Naive thymus-derived CD4-positive, alpha-beta T cell (primary cell): ENCODE measurements around the gene TMPRSS13. TPM values are rescaled to one million over a fixed set of nuclear protein-coding genes. Genes with fewer than 3 reads are reported as not detected.
A peak's percentile ranks its signal among the peaks of the same experiment; 100 is the strongest.

Source experiments
- ATAC-seq: fragments of 150-1000 bp; cut with Tn5 transposase; 2 replicates; pipeline ENCODE4 v1.10.0; 2021; ENCODE audit warnings: mild to moderate bottlenecking, moderate library complexity
- CTCF ChIA-PET: fragments of 350-600 bp; sonication (Branson Sonifier 250); formaldehyde crosslinking; loops from one replicate; lab custom pipeline; 2021; ENCODE audit warnings: antibody characterized with exemption; lab: Charles Lee
- POLR2A ChIA-PET: fragments of 350-600 bp; sonication (Branson Sonifier 250); formaldehyde crosslinking; loops from one replicate; lab custom pipeline; 2021; ENCODE audit warnings: antibody characterized with exemption, inconsistent platforms; lab: Charles Lee
- DNase-seq, 9 donors: peaks; one replicate each; pipeline versions ENCODE4 v3.0.0 to v3.0.0-alpha.2; 2020 to 2022; ENCODE audit warnings: mixed read lengths in 1 of 9
- H3K27ac ChIP-seq: one replicate; pipeline ENCODE4 v1.7.0; 2013; ENCODE audit warnings: mild to moderate bottlenecking, low read depth, low read length, moderate library complexity
- H3K27me3 ChIP-seq, 2 donors: one replicate each; pipeline ENCODE4 v1.7.0; 2013; ENCODE audit warnings: low read length in 2 of 2, mild to moderate bottlenecking in 2 of 2, moderate library complexity in 2 of 2; ENCODE audit not compliant: control insufficient read depth in 2 of 2, insufficient read depth in 2 of 2
- H3K36me3 ChIP-seq, 3 experiments: 1 replicate in 2 of 3; 2 replicates in 1 of 3; pipeline ENCODE4 v1.7.0; 2013; ENCODE audit warnings: low read length in 3 of 3, mild to moderate bottlenecking in 3 of 3, moderate library complexity in 1 of 3; ENCODE audit not compliant: insufficient read depth in 3 of 3, control insufficient read depth in 2 of 3
- H3K4me1 ChIP-seq, 2 donors: one replicate each; pipeline ENCODE4 v1.7.0; 2013; ENCODE audit warnings: low read length in 2 of 2, mild to moderate bottlenecking in 2 of 2, moderate library complexity in 1 of 2; ENCODE audit not compliant: control insufficient read depth in 2 of 2, insufficient read depth in 2 of 2
- H3K4me3 ChIP-seq: 2 replicates; pipeline ENCODE4 v1.7.0; 2013; ENCODE audit warnings: mild to moderate bottlenecking, low read length
- H3K9me3 ChIP-seq, 3 experiments: 1 replicate in 2 of 3; 2 replicates in 1 of 3; pipeline ENCODE4 v1.7.0; 2013; ENCODE audit warnings: low read length in 3 of 3; ENCODE audit not compliant: control insufficient read depth in 2 of 3
- H3K27ac Mint-ChIP-seq, 9 donors: one replicate each; pipeline ENCODE4 v1.8.0; 2020 to 2022; ENCODE audit warnings: mixed read lengths in 9 of 9, mild to moderate bottlenecking in 8 of 9, moderate library complexity in 5 of 9, inconsistent platforms in 2 of 9
- H3K27me3 Mint-ChIP-seq, 5 donors: one replicate each; pipeline ENCODE4 v1.8.0; 2021 to 2022; ENCODE audit warnings: mixed read lengths in 5 of 5, mild to moderate bottlenecking in 1 of 5
- H3K36me3 Mint-ChIP-seq, 5 donors: one replicate each; pipeline ENCODE4 v1.8.0; 2020 to 2022; ENCODE audit warnings: mixed read lengths in 5 of 5, mild to moderate bottlenecking in 3 of 5, inconsistent platforms in 1 of 5
- H3K4me1 Mint-ChIP-seq, 7 donors: one replicate each; pipeline ENCODE4 v1.8.0; 2020 to 2022; ENCODE audit warnings: mixed read lengths in 7 of 7, mild to moderate bottlenecking in 3 of 7, inconsistent platforms in 1 of 7
- H3K4me3 Mint-ChIP-seq, 10 donors: one replicate each; pipeline ENCODE4 v1.8.0; 2020 to 2022; ENCODE audit warnings: mild to moderate bottlenecking in 10 of 10, mixed read lengths in 10 of 10, moderate library complexity in 6 of 10, inconsistent platforms in 2 of 10
- H3K9me3 Mint-ChIP-seq, 11 donors: one replicate each; pipeline ENCODE4 v1.8.0; 2020 to 2022; ENCODE audit warnings: mixed read lengths in 11 of 11, mild to moderate bottlenecking in 4 of 11, inconsistent platforms in 1 of 11, moderate library complexity in 1 of 11
- intact Hi-C, 2 donors: fragments of 100-400 bp; cut with micrococcal nuclease; formaldehyde crosslinking; loops; one replicate each; pipeline ENCODE4 v1.15.1; 2023
- polyA plus RNA-seq, 2 donors: library from polyadenylated mRNA; unstranded; fragments of 300-500 nt; fragmentation: Illumina TruSeq; gene quantifications; one replicate each; pipeline ENCODE4 v1.2.3, GENCODE V29; 2021
- total RNA-seq, 6 experiments: library from RNA in 5 of 6; stranded (reverse) in 5 of 6; gene quantifications; 1 replicate in 5 of 6; 2 replicates in 1 of 6; pipeline ENCODE4 v1.2.3 and lab custom pipeline; 2021 to 2026

TMPRSS13 gene
- total and polyA plus RNA-seq, 7 experiments from 2014 or later: 0.47 to 4.1 (median 3.0) TPM

GRCh38 chr11:117944554-117944953, 15.4 kb upstream of the TMPRSS13 start:
- H3K27ac Mint-ChIP-seq: peak overlapping the region in 3 of 9 donors; percentile 32 to 84 (median 76)
- no peaks in the 10 kb centered on the region for H3K27me3 Mint-ChIP-seq
- peaks cover 0 to 5% (median 0%) of the 10 kb centered on the region in 11 donors for H3K9me3 Mint-ChIP-seq
- no peaks in the 10 kb centered on the region for H3K9me3 ChIP-seq
- no peak overlapping the region for H3K27ac ChIP-seq
- intact Hi-C loops: loop anchor here in 1 of 2 donors (10.0 kb wide), 1 partner anchor 520 kb away; no protein-coding TSS in a partner anchor
- DNase-seq (no peak), ATAC-seq (no peak)
- peaks cover 29 to 62% (median 36%) of the 10 kb centered on the region in 7 donors for H3K4me1 Mint-ChIP-seq
- POLR2A ChIA-PET: interaction anchor here (1.0 kb wide), 1 partner anchor 101 kb away, joined by 3 read pairs; no protein-coding TSS in a partner anchor
- no peaks in the 10 kb centered on the region for H3K27me3 ChIP-seq
- H3K4me3 ChIP-seq: no peak overlapping the region
- peaks cover 0 to 8% (median 5%) of the 10 kb centered on the region in 5 donors for H3K36me3 Mint-ChIP-seq
- no peaks in the 10 kb centered on the region for H3K36me3 ChIP-seq
- H3K4me3 Mint-ChIP-seq: peak overlapping the region in 1 of 10 donors; percentile 11
- H3K4me1 ChIP-seq: peaks cover 26 to 28% of the 10 kb centered on the region in 2 donors
- CTCF ChIA-PET: interaction anchor here (0.9 to 9.5 kb wide), 6 partner anchors 9 to 121 kb away, joined by 3 to 138 read pairs (median 59); partner anchors contain the start of genes FXYD2 and IL10RA

GRCh38 chr11:117941976-117942654, 12.9 kb upstream of the TMPRSS13 start:
- H3K27me3 ChIP-seq: no peaks in the 10 kb centered on the region
- Mint-ChIP-seq H3K4me3 (no peak overlapping the region), H3K9me3 (peaks cover 0 to 5% (median 0%) of the 10 kb centered on the region in 11 donors), H3K36me3 (peaks cover 0 to 6% (median 5%) of the 10 kb centered on the region in 5 donors), H3K27me3 (no peaks in the 10 kb centered on the region), H3K27ac (no peak overlapping the region), H3K4me1 (peaks cover 5 to 39% (median 13%) of the 10 kb centered on the region in 7 donors)
- no peak overlapping the region for H3K27ac ChIP-seq
- intact Hi-C loops: loop anchor here in 1 of 2 donors (10.0 kb wide), 1 partner anchor 517 kb away; no protein-coding TSS in a partner anchor
- H3K4me1 ChIP-seq: peaks cover 5 to 6% of the 10 kb centered on the region in 2 donors
- no peak overlapping the region for H3K4me3 ChIP-seq
- DNase-seq (no peak), ATAC-seq (no peak)
- H3K9me3 ChIP-seq: no peaks in the 10 kb centered on the region
- CTCF ChIA-PET: interaction anchor here (0.6 to 1.6 kb wide), 6 partner anchors 97 to 136 kb away, joined by 3 to 6 read pairs (median 4); no protein-coding TSS in a partner anchor
- POLR2A ChIA-PET: interaction anchor here (0.7 kb wide), 1 partner anchor 11 kb away, joined by 3 read pairs; no protein-coding TSS in a partner anchor
- no peaks in the 10 kb centered on the region for H3K36me3 ChIP-seq

GRCh38 chr11:117941163-117941707, 12.0 kb upstream of the TMPRSS13 start:
- Histone ChIP-seq H3K27me3 (no peaks in the 10 kb centered on the region), H3K4me1 (no peaks in the 10 kb centered on the region), H3K36me3 (no peaks in the 10 kb centered on the region), H3K27ac (no peak overlapping the region), H3K4me3 (no peak overlapping the region), H3K9me3 (no peaks in the 10 kb centered on the region)
- ATAC-seq (no peak), DNase-seq (no peak)
- H3K27ac Mint-ChIP-seq: no peak overlapping the region
- intact Hi-C loops: loop anchor here in 1 of 2 donors (10.0 kb wide), 1 partner anchor 516 kb away; no protein-coding TSS in a partner anchor
- POLR2A ChIA-PET: interaction anchor here (0.7 kb wide), 1 partner anchor 12 kb away, joined by 3 read pairs; no protein-coding TSS in a partner anchor
- H3K27me3 Mint-ChIP-seq: peaks cover 0 to 1% (median 0%) of the 10 kb centered on the region in 5 donors
- H3K4me1 Mint-ChIP-seq: peaks cover 0 to 32% (median 8%) of the 10 kb centered on the region in 7 donors
- H3K9me3 Mint-ChIP-seq: peaks cover 0 to 5% (median 0%) of the 10 kb centered on the region in 11 donors
- H3K4me3 Mint-ChIP-seq: no peak overlapping the region
- H3K36me3 Mint-ChIP-seq: peaks cover 0 to 6% (median 5%) of the 10 kb centered on the region in 5 donors
- CTCF ChIA-PET: interaction anchor here (0.7 to 1.8 kb wide), 4 partner anchors 11 to 132 kb away, joined by 4 to 7 read pairs (median 4); no protein-coding TSS in a partner anchor

- Mint-ChIP-seq H3K9me3 (peaks cover 0 to 5% (median 0%) of the 10 kb centered on the region in 11 donors), H3K27ac (no peak overlapping the region), H3K27me3 (peaks cover 0 to 2% (median 0%) of the 10 kb centered on the region in 5 donors), H3K4me3 (no peak overlapping the region), H3K36me3 (peaks cover 0 to 6% (median 5%) of the 10 kb centered on the region in 5 donors), H3K4me1 (peaks cover 0 to 28% (median 8%) of the 10 kb centered on the region in 7 donors)
- no peak overlapping the region for H3K4me3 ChIP-seq
- no peak overlapping the region for H3K27ac ChIP-seq
- no peak for ATAC-seq
- DNase-seq: no peak
- H3K4me1 ChIP-seq: no peaks in the 10 kb centered on the region
- intact Hi-C loops: loop anchor here in 1 of 2 donors (10.0 kb wide), 1 partner anchor 516 kb away; no protein-coding TSS in a partner anchor
- CTCF ChIA-PET: interaction anchor here (1.8 kb wide), 1 partner anchor 11 kb away, joined by 7 read pairs; no protein-coding TSS in a partner anchor
- H3K27me3 ChIP-seq: no peaks in the 10 kb centered on the region
- H3K9me3 ChIP-seq: no peaks in the 10 kb centered on the region
- POLR2A ChIA-PET: no interaction called here
- H3K36me3 ChIP-seq: no peaks in the 10 kb centered on the region
These were observed 11.5 kb upstream of the TMPRSS13 start for GRCh38 chr11:117940736-117941135.

GRCh38 chr11:117936973-117937372, 7.8 kb upstream of the TMPRSS13 start:
- H3K4me1 Mint-ChIP-seq: peaks cover 9 to 20% (median 16%) of the 10 kb centered on the region in 7 donors
- H3K9me3 ChIP-seq: no peaks in the 10 kb centered on the region
- H3K9me3 Mint-ChIP-seq: no peaks in the 10 kb centered on the region
- peaks cover 0 to 2% (median 0%) of the 10 kb centered on the region in 5 donors for H3K27me3 Mint-ChIP-seq
- no peak overlapping the region for H3K27ac Mint-ChIP-seq
- peaks cover 0 to 2% (median 0%) of the 10 kb centered on the region in 5 donors for H3K36me3 Mint-ChIP-seq
- ChIA-PET POLR2A (interaction anchor here (0.6 to 1.3 kb wide), 2 partner anchors 10 to 673 kb away, joined by 3 read pairs; no protein-coding TSS in a partner anchor), CTCF (interaction anchor here (0.8 to 2.5 kb wide), 6 partner anchors 9 to 129 kb away, joined by 3 to 13 read pairs (median 3); no protein-coding TSS in a partner anchor)
- H3K4me3 Mint-ChIP-seq: no peak overlapping the region
- H3K4me3 ChIP-seq: no peak overlapping the region
- intact Hi-C loops: no loop called here
- H3K27ac ChIP-seq: no peak overlapping the region
- no peak for DNase-seq
- H3K4me1 ChIP-seq: peaks cover 4 to 6% of the 10 kb centered on the region in 2 donors
- ATAC-seq: no peak
- H3K27me3 ChIP-seq: no peaks in the 10 kb centered on the region
- H3K36me3 ChIP-seq: no peaks in the 10 kb centered on the region
